GM19324 (cell line): ENCODE results near the gene DENND4A.

Source experiments
- ATAC-seq: cut with Tn5 transposase; IDR thresholded peaks from one replicate; pipeline ENCODE4 v1.9.1; 2021; ENCODE audit warnings: mild to moderate bottlenecking, moderate library complexity; ENCODE audit not compliant: unreplicated experiment, low FRiP score

DENND4A gene

DNA sequence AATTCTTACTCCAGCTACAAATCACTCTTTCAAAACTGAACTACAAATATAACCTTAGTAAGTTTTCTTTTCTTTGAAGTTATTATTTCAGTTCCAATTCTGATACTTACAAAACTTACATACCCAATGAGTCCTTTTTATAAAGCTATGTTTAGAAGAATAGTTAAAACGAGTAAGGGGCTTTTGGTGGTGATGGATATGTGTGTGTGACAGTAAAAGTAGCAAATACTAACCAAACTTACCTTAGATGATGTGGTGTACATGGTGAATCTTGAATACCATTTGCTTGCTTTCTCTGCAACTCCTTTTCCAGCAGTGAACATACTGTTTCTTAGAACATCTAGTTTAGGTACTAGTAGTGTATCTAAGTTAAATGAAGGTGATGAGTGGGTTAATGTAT lies 101.9 kb downstream of the DENND4A start:
- ATAC-seq: no peak

DNA sequence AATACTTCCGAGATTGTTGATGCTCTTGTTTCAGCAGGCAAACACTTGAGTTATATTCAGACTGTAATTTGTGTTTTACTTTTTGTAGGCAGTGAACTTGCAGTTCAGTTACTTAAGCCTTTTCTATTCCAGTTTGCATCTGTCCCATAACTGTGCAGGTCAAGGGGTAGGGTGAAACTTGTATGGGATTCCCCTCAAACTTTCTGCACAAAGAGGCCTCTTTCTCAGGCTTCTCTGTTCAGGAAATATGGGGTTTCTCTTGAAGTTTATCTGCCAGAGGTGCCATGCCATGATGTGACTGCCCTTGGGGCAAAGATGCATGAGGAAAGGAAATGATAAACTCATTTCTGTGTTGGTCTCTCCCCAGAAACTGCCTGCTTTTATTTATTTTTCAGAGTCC lies 103.6 kb downstream of the DENND4A start:
- no peak for ATAC-seq

DNA sequence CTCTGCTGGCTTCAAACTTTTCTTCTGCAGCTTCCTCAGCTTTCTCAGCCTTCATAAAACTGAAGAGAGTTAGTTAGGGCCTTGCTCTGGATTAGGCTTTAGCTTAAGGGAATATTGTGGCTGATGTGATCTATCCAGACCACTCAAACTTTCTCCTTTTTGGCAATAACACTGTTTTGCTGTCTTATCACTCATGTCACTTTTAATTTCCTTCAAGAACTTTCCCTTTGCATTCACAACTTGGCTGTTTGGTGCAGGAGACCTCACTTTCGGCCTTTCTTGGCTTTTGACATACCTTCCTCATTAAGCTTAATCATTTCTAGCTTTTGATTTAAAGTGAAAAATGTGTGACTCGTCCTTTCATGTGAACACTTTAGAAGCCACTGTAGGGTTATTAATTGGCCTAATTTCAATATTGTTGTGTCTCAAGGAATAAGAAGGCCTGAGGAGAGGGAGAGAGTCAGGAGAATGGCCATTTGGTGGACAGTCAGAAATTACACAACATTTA lies 109.6 kb downstream of the DENND4A start:
- ATAC-seq: no peak

DNA sequence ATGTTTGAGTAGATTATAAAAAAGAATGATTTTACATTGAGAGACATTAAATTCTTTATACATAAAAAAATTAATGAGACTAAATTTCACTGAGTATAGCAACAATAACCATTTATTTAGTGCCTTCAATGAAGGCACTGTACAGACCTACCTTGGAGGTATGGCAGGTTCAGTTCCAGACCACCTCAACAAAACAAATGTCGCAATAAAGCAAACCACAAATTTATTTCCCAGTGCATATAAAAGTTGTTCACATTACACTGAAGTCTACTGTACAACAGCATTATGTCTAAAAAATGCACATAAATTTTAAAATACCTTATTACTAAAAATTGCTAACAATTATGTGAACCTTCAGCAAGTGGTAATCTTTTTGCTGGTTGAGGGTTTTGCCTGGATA lies 111.5 kb downstream of the DENND4A start:
- ATAC-seq: no peak

DNA sequence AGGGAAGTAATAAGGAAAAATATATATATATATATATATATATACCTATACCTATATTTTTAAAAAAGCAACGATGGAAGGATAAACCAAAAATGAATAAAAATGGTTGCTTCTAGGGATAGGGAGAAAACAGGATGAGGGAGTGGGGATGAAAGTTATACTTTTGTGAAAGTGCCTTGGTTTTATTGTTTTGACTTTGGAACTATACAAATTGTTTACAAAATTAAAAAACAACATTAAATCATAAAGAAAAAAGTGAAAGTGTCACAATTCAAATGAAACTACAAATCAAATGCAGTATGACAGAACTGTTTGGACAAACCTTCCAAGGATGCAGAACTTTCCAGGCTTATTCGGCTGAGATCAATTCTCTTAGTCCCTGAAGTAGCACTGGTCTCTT lies 116.0 kb downstream of the DENND4A start:
- no peak for ATAC-seq

DNA sequence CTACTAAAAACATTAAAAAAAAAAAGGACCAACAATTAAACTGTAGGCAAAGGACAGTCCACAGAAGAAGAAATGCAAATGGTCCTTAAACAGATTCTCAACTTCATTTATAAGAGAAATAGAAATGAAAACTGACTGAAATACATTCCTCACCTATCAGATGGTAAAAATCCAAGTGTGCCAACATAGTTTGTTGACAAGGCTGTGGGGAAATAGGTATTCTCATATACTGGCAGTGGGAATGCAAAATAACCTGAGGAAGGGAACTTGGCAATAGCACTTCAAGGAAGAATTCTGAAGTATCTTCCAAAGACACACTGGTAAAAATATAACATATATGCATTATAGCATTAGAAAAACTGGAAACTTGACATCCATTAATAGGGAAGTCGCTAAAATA lies 116.5 kb downstream of the DENND4A start:
- ATAC-seq: no peak

DNA sequence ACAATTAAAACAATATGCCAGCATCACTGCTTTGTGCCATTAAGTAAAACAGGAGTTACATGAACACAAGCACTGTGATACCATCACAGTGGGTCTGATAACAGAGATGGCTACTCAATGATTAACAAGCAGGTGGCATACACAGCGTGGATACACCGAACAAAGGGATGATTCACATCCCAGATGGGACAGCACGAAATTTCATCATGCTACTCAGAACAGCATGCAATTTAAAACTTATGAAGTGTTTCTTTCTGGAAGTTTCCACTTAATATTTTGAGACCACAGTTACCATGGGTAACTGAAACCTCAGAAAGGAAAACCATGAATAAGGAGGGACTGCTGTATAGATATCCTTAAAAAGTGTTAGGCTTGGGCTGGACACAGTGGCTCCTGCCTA lies 125.8 kb downstream of the DENND4A start:
- ATAC-seq: no peak

DNA sequence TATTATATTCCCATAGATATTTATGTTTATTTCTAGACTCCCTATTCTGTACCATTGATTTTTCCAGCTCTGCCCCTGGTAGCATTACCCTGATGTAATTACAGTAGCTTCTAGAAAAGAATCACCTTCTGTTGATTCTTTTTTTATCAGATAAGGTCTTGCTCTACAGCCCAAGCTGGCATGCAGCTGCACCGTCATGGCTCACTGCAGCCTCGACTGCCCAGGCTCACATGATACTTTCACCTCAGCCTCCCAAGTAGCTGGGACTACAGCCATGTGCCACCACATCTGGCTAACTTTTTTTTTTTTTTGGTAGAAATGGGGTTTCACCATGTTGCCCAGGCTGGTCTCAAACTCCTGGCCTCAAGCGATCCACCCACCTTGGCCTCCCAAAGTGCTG lies 128.6 kb downstream of the DENND4A start:
- no peak for ATAC-seq

DNA sequence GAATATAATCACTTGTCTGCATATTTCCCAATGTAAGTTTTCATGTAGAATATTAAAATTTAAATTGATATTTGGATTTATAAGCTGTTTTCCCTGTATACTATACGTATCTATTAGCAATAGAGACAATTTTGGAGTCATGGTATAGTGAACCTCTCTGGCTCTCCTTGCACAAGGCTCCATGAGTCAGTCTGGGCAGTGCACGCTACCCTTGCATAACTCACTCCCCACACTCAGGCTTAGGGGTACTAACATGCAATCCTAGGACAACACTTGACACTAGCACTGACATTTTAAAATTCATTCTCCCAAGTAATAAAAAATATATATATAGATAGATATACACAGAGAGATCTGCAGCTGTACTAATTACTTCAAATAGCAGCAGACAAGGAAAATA lies 131.2 kb downstream of the DENND4A start:
- no peak for ATAC-seq

DNA sequence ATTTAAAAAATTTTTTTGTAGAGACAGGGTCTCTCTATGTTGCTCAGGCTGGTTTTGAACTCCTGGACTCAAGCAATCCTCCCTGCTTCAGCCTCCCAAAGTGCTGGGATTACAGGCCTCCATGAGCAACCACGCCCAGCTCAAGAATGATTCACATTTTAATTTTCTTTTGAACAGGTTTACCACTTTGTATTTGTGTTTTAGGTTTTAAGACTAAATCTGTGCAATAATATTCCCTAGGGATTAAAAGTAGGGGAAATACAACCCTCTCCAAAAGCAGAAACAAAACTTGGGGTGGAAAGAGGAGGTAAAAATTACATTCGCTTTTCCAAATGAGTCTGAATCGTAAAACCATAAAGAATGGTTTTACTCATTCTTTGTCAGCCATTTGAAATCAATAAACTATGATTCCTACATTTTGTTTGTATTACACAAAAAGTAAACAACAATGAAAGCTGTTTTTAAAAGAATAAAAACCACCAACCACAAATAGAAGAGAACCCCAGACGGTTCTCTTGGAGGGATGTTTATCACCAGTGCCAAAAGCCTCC lies 132.5 kb downstream of the DENND4A start:
- ATAC-seq: no peak

DNA sequence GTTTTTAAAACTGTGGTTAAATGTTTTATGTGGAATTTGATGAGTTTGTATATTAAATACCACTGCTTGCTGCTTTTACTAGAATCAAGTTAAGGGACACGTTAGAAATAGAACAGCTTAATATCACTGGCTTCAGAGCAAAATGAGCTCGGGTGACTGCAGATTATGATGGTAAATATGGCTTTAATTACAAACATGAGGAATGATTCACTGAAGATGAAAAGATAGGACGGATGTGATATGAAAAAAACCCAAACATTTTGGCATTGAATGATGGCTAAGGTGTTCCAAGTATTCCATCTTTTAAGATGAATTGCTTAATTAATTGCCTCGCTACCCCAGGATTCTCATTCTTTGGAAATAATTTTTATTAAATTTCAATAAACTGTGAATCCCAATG lies 136.6 kb downstream of the DENND4A start:
- no peak for ATAC-seq

DNA sequence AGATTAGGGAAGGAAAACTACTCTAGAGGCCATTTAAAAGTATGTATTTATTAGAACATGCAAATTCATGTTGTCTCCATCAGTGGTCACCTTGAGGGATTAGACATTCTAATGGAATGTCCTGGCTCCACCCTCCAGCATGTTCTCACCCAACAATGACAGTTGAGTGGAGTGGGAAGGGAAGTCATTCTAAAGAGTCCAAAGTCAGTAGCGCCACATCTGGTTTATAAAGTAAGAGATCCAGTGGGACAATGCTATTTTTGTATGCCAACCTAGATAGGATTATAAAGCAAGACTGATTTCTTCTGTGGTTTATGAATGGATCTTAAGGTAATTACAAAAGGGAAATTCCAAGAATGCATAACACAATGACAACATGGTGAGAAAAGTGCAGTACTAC lies 137.1 kb downstream of the DENND4A start:
- ATAC-seq: no peak

DNA sequence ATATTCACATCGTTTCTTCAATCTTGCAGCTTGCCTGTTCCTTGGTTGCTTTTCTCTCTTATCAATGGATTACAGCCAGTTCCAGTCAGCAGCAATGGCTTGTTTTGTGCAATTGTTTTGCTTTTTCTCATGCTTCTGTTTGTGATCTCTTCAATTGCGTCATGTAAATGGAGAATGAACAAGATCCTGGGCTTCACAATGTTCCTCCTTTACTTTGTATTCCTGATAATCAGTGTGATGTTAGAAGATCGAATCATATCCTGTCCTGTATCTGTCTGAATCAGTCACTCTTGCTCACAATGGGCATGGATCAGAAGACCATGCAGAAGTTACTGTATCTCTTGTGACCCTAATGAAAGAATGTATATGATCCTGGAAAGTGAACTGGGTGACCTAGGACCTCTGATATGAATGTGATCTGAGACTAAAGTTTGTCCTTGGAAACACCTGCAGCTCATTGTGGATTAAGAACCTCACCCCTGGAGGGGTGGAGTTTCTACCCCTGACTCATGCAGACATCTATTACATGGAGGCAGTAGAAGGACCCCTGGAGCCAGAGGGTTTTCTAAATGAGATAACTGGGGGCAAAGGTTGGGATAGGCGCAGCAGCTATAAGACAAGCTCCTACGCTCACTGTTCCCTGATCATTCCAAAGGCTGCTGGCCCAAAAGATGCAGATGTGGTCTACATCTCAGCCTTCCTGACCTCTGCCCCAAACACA lies 138.1 kb downstream of the DENND4A start:
- ATAC-seq: no peak

DNA sequence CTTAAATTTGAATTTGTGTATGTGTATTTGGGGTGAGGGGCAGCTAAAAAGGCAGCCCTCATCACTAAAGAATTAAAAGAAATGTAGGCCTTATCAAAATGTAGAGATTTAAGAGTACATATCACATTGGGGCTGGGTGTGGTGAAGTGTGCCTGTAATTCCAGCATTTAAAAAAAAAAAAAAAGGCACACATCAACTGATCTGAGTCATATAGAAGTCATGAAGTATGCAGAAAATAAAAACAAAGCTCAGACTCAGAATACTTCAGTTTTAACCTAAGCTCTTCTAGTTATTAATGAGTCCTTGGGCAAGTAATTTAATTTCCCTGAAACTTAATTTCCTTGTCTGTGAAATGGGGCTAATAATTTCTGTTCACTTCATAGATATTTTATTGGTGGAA lies 138.8 kb downstream of the DENND4A start:
- no peak for ATAC-seq

DNA sequence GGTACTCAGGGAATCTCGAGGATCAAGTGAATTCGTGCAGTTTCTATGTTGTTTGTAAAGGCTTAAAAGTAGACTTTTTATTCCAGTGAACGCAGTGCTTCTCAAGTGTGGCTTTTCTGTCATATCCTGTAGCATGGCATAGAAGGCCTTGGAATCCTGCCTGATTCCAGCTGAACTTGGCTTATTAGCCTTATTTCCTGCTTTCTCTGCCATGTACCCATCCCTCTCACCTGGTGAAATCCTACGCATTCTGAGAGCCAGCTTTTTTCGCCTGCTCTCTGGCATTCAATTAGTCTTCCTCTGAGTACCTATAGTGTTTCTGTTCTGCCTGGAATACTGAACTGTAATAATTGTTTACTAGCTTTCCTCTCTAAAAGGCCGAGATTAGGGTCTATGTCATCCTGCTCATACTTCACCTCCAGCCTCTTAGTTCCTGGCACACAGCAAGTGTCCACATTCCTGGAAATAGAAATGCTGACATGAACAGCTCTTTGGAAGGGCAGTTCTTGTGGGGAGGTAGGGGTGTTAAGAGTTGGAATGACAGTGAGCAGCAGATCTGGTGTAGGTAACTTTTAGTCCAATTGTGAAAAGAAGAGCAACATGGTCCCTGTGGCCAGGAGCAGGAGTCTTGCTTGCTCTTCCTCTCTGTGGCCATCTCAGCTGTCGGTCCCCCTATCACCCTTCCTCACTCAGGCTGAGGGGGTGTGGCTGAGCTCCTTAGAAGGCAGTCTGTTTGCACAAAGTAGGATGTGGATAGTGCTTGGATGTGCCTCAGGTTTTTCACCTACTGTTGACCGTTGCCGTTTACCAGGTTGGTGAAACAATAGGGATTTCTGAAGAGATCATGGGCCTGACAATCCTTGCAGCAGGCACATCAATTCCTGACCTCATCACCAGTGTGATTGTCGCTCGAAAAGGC lies 140.0 kb downstream of the DENND4A start:
- ATAC-seq: no peak

DNA sequence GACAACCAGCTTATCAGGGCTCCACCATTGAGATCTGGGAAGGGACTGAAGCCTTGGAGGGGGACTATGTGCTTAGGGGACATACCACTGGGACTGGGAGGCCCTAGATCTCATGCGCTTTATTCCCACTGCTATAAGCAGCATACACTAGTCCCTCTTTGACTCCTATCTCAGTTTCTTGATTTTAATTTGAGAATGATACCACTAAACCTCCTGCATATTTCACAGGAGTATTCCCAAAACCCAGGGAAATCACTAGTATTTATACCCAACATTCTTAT lies 141.1 kb downstream of the DENND4A start:
- no peak for ATAC-seq

DNA sequence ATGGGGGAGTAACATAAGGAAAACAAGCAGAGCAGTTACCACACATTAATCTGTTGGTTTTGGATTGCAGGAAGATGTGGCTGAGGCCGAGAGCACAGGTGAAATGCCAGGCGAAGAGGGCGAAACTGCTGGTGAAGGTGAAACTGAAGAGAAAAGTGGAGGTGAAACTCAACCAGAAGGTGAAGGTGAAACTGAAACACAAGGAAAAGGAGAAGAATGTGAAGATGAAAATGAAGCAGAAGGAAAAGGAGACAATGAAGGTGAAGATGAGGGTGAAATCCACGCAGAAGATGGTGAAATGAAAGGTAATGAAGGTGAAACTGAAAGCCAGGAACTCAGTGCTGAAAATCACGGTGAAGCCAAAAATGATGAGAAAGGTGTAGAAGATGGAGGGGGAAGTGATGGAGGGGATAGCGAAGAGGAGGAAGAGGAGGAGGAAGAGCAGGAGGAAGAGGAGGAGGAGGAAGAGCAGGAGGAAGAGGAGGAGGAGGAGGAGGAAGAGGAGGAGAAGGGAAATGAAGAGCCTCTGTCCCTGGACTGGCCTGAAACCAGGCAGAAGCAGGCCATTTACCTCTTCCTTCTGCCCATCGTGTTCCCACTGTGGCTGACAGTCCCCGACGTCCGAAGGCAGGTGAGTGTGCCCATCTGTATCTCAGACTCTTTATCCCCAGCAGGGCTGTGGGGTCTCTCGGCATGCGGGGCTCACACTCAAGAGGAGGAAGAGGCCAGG lies 141.6 kb downstream of the DENND4A start:
- no peak for ATAC-seq

DNA sequence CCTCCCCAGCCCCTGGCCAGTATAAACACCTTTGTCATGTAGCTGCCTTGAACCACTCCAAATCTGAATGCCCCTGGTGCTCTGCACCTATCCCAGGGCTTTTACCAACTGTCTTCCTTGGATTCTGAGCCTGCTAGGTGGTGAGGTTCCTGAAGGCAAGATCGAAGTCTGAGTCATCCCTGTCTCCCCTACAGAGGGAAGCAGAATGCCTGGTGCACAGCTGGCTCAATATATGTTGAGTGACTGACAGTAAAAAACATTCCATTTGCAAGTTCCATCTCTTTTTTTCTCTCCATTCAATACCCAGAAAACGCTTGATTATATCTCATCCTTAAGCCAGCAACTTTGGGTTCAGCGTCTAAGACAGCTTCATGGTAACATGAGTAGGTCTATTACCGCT lies 145.6 kb downstream of the DENND4A start:
- no peak for ATAC-seq

DNA sequence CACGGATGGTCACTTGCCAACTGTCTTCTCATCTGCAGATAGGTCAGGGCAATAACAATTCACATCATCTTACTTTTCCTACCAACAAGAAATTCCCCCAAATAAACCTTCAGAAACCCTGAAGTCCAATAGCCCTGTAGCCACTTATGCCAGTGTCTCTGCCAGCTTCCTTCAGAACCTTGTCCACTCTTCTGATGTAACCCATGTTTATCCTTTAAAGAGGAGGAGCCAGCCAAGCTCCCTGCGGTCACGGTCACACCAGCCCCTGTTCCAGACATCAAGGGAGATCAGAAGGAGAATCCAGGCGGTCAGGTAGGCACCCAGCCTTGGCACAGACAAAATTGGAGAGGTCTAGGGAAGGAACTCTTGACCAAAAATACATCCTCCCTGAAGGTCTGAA lies 146.7 kb downstream of the DENND4A start:
- no peak for ATAC-seq

DNA sequence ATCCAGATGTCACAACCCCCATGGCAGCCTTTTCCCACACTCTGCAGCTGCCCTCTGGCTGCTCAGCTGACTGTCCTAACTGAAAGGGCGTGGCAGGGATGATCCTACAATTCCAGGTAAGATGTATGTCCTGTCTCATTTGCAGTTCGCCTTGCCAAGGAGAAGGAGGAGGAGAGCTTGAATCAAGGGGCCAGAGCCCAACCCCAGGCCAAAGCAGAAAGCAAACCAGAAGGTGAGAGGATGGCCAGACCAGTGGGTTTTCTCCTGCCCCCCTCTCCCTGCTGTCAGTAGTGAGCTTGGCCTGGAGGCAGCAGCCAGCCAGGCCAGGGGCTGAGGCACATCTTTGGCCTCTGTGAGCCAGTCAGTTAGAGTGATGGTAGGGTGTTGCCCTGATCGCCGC lies 147.8 kb downstream of the DENND4A start:
- ATAC-seq: no peak

DNA sequence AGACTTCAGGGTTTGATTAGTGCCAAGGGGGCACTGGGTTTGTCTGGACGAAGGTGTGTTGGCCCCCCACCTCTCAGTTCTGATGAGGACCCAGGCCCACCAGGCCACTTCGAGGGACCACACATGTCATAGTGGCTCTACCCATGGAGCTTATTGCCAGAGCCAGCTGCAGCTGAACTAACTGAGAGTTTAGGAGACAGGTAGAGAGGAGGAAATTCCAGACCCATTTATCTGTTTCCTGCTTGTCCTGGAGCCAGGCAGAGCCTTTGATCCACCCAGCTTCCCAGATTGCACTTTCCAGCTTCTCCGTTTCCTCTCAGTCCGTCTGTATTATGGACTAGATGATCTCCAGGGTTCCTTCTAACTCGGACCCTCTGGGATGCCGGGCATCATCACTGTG lies 149.5 kb downstream of the DENND4A start:
- ATAC-seq: no peak
